ENCODE data around the gene GJA8. TPM values are rescaled to one million over a fixed set of nuclear protein-coding genes. Genes with fewer than 3 reads are reported as not detected.
"Not testable (repeated sequence)": the region's sequence is repeated elsewhere in the genome, so short reads cannot be mapped to it uniquely, and the experiment has no call there.

The GJA8 gene
- not detected in 2 replicates for total RNA-seq
- not detected for polyA plus RNA-seq (2012)

DNA sequence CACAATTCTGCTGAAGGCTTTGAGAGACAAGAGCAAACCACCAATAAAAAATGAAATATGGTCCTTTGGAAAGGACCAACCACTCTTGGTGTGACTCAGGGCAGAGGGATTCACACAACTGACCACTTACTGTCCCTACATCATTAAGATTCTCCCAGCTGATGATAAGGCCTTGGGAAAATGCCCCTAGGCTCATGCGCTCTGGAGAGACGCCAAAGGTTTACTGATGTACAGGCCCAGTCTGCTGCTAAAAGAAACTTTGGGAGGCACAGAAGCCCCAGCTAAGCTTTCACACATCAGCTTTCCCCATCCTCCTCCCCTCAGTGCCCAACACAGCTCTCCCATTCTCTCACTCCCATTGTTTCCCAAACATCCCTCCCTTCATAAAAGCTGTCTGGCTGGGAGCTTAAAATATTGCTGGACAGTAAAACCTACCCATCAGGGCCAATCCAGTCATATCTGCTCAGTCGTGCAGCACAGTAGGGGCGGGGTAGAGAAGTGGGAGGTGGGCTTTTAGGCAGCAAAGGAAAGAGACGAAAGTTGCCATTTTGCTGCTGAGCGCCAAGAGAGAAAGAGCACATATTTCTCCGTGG lies at the start of gene GJA8:
Gene GJA8, plus strand, starts transcription at position 543 of the 593 bp plus-strand sequence. CDS start 5,161 bp downstream, outside the sequence.
- DNase-seq (ENCODE audit: low read depth), result peak; percentile 59

DNA sequence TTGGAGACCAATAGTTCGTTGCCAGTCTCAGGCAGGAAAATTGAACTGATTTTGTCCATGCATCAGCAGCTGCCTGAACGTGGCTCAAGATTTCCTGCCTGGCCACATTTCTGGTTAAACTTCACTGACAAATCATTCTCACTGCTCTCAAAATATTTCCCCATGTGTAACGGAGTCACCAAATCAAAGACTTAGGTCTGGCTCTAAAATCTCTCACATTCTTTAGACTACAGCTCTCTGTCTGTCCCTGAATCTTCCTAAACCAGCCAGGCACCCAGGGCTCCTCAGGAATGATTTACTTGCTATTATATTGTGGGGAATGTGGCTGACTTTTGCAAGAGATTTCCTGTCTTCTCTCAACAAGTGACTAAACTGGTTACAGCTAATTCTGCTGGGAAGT lies 49.2 kb upstream of the GJA8 start:
- DNase-seq (ENCODE audit: low read depth), result no peak

DNA sequence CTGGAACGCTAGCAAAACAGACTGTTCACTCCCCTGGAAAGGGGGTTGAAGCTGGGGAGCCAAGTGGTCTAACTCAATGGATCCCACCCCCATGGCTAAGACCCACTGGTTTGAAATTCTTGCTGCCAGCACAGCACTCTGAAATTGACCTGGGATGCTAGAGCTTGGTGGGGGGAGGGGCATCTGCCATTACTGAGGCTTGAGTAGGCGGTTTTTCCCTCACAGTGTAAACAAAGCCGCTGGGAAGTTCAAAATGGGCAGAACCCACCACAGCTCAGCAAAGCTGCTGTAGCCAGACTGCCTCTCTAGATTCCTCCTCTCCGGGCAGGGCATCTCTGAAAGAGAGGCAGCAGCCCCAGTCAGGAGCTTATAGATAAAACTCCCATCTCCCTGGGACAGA lies 47.6 kb upstream of the GJA8 start:
- DNase-seq (ENCODE audit: low read depth), result not testable (repeated sequence)

DNA sequence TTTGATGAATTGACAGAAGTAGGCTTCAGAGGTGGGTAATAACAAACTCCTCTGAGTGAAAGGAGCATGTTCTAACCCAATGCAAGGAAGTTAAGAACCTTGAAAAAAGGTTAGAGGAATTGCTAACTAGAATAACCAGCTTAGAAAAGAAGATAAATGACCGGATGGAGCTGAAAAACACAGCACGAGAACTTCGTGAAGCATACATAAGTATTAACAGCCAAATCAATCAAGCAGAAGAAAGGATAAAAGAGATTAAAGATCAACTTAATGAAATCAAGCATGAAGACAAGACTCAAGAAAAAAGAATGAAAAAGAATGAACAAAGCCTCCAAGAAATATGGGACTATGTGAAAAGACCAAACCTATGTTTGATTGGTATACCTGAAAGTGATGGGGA lies 46.6 kb upstream of the GJA8 start:
- not testable (repeated sequence) for DNase-seq (ENCODE audit: low read depth)

DNA sequence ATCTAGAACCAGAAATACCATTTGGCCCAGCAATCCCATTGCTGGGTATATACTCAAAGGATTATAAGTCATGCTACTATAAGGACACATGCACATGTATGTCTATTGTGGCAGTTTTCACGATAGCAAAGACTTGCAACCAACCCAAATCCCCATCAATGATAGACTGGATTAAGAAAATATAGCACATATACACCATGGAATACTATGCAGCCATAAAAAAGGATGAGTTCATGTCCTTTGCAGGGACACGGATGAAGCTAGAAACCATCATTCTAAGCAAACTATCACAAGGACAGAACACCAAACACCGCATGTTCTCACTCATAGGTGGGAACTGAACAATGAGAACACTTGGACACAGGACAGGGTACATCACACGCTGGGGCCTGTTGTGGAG lies 35.4 kb upstream of the GJA8 start:
- not testable (repeated sequence) for DNase-seq (ENCODE audit: low read depth)

GRCh38 chr1:147878022-147878421 lies 24.6 kb upstream of the GJA8 start:
- DNase-seq (ENCODE audit: low read depth), result no peak

- no peak for DNase-seq (ENCODE audit: low read depth)
Observed at GRCh38 chr1:147879911-147880310, 22.7 kb upstream of the GJA8 start.

GRCh38 chr1:147882535-147882934 lies 20.1 kb upstream of the GJA8 start:
- DNase-seq (ENCODE audit: low read depth), result no peak

DNA sequence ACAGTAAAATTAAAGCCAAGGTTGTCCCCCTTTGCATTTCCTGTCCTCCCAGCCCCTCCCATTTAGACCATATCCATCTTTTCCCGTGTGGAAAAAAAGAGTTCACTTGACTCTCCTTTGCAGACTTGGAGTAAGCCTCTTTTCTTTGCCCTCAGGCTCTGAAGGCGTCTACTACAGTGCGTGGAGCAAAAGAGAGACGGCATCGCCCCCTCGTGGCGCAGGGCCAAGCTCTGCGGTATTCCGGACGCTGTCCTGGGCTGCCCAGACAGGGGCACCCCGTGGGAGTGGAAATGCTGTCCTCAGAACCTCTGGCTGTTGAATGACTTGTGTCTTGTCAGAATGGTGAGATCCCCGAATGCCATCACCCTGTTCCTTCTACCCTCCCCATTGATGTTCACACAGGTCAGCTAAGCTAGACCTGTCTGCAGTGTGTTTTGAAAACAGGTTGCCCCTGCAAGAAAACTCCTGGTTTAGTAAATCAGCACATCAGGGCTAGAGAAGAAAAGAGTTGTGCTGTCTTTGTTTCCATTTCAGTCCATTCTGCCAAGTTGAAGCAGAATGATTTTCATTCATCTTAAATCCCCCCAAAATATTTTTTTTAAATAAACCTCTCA lies 12.3 kb upstream of the GJA8 start:
- peak; percentile 51 for DNase-seq (ENCODE audit: low read depth)

GRCh38 chr1:147891088-147891487 lies 11.5 kb upstream of the GJA8 start:
- DNase-seq (ENCODE audit: low read depth), result no peak

DNA sequence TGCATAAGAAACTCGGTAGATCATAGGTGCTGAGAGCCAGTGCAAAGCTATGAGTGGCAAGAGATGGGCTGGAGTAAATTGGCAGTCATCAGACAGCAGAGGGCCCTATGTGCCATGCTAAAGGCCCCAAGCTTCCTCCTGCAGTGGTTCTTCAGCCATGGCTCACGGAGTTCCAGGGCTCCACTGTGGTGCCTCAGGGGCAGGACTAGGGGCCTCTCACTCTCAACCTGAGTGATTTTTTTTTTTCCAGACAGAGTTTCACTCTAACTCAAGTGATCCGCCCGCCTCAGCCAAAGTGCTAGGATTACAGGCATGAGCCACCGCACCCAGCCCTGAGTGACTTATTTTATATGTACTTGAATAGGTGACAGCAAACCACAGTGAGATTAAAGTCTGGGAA lies 10.4 kb upstream of the GJA8 start:
- peak; percentile 22 for DNase-seq (ENCODE audit: low read depth)

DNA sequence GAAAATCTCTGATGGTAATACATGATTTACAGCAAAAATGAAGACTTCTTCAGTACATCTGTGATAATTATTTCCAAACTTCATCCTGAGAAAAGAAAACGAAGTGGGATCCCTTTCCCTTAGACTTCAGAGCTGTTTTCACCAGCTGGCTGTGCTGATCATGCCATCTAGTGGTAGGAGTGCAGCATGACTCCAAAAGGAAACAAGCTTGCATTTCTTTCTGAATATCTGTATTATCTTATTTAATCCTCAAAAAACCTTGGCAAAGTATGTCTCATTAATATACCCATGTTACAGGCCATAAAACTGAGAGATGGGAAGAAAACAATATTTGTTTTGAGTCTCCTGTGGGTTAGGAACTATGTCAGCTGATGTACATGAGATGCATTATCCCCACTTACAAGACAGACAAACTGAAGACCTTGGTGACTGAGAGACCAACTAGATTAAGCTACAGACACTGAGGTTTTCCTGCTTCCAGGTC lies 9.8 kb upstream of the GJA8 start:
- peak; percentile 66 for DNase-seq (ENCODE audit: low read depth)

DNA sequence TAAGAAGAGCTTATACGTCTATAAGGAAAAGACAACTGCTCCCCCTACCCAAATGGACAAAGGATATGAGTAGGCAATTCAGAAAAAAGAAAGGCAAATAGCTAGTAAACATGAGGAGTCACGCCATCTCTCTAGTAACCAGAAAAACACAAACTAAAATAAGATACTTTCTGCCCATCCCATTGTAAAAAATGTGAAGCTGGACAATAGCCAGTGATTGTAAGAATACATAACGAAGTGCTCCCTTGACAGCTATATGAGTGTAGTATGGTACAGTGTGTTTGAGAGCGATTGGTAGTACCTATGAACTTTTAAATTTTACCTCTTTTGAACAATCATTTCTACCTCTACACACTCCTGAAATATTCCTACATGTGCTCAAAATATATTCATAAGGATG lies 7.5 kb upstream of the GJA8 start:
- peak; percentile 11 for DNase-seq (ENCODE audit: low read depth)

DNA sequence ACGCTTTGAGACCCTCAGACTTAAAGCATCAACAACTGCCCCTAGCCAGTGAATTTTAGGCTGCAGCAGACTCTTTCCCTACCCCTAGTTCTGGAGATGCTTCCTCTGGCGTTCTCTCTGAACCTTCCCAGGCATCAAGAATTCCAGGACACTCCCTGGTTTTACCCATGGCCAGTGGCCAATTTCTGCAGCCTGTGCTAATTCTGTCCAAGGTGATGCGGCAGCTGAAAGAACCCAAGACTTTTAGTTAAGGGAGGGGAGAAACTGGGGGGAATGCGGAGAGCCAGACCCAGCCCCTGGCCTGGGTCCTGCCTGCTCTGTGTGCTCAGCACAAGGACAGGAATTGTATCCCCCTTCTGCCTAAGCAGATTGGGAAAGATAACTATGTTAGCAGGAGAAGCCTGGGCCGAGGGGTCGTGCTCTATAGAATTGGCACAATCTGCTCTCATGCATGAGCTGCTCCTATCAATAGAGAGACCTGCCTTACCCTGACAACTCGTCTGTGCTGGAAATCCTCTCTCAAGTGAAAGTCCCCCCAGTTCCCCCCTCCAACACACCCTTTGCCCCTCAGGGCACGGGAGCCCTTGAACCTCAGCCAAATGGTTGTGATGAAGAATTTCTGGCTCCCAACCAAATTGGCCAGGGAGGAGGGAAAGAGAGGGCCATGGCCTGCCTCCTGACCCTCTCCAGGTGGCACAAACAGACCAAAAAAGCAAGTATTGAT lies 5.4 kb upstream of the GJA8 start:
- peak; percentile 63 for DNase-seq (ENCODE audit: low read depth)

GRCh38 chr1:147897789-147898188 lies 4.8 kb upstream of the GJA8 start:
- no peak for DNase-seq (ENCODE audit: low read depth)

GRCh38 chr1:147904726-147905125 lies 2.1 kb downstream of the GJA8 start:
- no peak for DNase-seq (ENCODE audit: low read depth)

GRCh38 chr1:147907786-147908509 lies 5.4 kb downstream of the GJA8 start:
- no peak for DNase-seq (ENCODE audit: low read depth)

- no peak for DNase-seq (ENCODE audit: low read depth)
Observed at GRCh38 chr1:147912553-147912952, 10.0 kb downstream of the GJA8 start.

- DNase-seq (ENCODE audit: low read depth), result no peak
Observed at GRCh38 chr1:147913362-147913942, 10.9 kb downstream of the GJA8 start.

DNA sequence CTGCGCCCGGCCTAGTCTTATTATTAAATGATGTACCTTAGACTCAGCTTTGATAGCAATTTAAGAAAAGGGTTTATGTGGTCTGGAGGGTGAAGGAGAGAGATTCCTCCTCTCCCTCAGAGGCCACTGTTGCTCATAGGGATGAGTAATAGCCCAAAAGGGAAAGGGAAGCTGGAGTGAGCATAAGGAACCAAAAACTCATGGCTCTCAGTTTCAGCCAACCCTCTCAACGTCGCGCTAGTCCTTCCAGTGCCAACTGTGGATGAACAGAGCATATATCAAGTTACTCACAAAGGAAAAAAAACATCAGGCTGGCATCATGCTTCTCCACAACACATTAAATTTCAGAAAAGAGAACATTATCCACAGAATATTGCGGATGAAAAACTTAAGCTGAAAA lies 17.3 kb downstream of the GJA8 start:
- DNase-seq (ENCODE audit: low read depth), result peak; percentile 90

DNA sequence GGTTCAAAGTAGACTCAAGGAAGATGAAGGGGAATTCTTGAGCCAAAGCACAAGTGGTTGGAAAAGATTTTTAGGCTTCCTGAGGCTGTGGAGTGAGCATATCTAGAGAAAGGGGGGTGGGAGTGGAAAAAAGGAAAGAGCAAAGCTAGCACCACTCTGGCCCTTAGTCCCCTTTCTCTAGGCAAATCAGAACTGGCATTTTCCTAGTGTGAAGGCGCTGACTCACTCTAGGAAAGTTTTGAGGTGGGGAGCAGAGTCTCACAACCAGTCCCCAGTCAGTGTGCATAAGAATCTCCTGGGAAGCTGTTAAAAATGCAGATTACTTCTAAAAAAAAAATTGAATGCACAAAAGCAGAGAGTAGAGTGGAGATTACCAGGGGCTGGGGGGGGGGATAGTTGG lies 22.2 kb downstream of the GJA8 start:
- no peak for DNase-seq (ENCODE audit: low read depth)
